ENCODE data around the gene LRRC4C. TPM values are rescaled to one million over a fixed set of nuclear protein-coding genes. Genes with fewer than 3 reads are reported as not detected.

The LRRC4C gene
- total and polyA plus RNA-seq, 10 of the 15 experiments (the other 5 are each of a cell fraction or from before 2014, with no cell fraction given) = 1.5 TPM; not detected in 9

GRCh38 chr11:40187295-40187694 lies 1272.2 kb downstream of the LRRC4C start:
- Histone ChIP-seq H3K4me1 (ENCODE audit: control insufficient read depth, insufficient read depth, low read length) (no peaks in the 10 kb centered on the region; the same call in 1 of the 2 replicates), H3K9me3 (replicated peaks; ENCODE audit: control insufficient read depth, insufficient read depth, low read length) (no peaks in the 10 kb centered on the region), H4K20me1 (ENCODE audit: control insufficient read depth, insufficient read depth) (no peaks in the 10 kb centered on the region), H3K9ac (ENCODE audit: control insufficient read depth, insufficient read depth, low read length) (no peak overlapping the region), H3K36me3 (ENCODE audit: control insufficient read depth in 2 of 2, insufficient read depth in 2 of 2, low read length in 1 of 2) (no peaks in the 10 kb centered on the region), H2AFZ (ENCODE audit: control insufficient read depth, low read depth, low read length) (no peak overlapping the region), H3K27me3 (replicated peaks in 1 of 2; ENCODE audit: control insufficient read depth in 2 of 2, insufficient read depth in 2 of 2, low read length in 1 of 2) (no peaks in the 10 kb centered on the region), H3K4me2 (ENCODE audit: control insufficient read depth, insufficient read depth) (no peak overlapping the region), H3K79me2 (ENCODE audit: control insufficient read depth, insufficient read depth, low read length) (no peaks in the 10 kb centered on the region), H3K4me3 (no peak overlapping the region), H3K27ac (ENCODE audit: control insufficient read depth, insufficient read depth) (no peak overlapping the region)
- in situ Hi-C loops (cut with MboI) = no loop called here
- ATAC-seq = no peak
- DNase-seq (ENCODE audit: low read depth, low spot score) = no peak
- FAIRE-seq = no peak
- BruUV-seq (replicated peaks) = no TSS peak
- intact Hi-C loops (cut with micrococcal nuclease; ENCODE audit: unreplicated experiment) = loop anchor here (5.0 kb wide), 1 partner anchor 105 kb away; no protein-coding TSS in a partner anchor
- 48% methylated on average over 4 of the region's 4 CpGs for WGBS (ENCODE audit: insufficient coverage, insufficient replicate concordance, low lambda C conversion rate, missing lambda C conversion rate)
- RAD21 ChIA-PET (ENCODE audit: unreplicated experiment) = no interaction called here
- TF ChIP-seq NR2C1 (IDR thresholded peaks at IDR 0.05) (no peak), EZH2 (IDR thresholded peaks at IDR 0.05; ENCODE audit: borderline replicate concordance, control insufficient read depth, low read depth, low read length) (no peak), NR2F1 (conservative IDR thresholded peaks at IDR 0.05) (no peak), BCLAF1 (IDR thresholded peaks at IDR 0.05) (no peak)
- POLR2A ChIA-PET = interaction anchor here (0.7 kb wide), 1 partner anchor 14 kb away, joined by 3 read pairs; no protein-coding TSS in a partner anchor
- SMC1A ChIA-PET (ENCODE audit: uncharacterized antibody, unreplicated experiment) = no interaction called here
- CTCF ChIA-PET = interaction anchor here (0.8 kb wide), 1 partner anchor 29 kb away, joined by 4 read pairs; no protein-coding TSS in a partner anchor
